GM19193 (cell line): ENCODE data around the gene TCP1.

Source experiments
- POLR2A ChIP-seq: IDR thresholded peaks from 4 replicates; pipeline ENCODE4 v1.6.1; 2011; ENCODE audit not compliant: insufficient read depth, insufficient read length; ENCODE audit errors: extremely low read depth

The TCP1 gene

DNA sequence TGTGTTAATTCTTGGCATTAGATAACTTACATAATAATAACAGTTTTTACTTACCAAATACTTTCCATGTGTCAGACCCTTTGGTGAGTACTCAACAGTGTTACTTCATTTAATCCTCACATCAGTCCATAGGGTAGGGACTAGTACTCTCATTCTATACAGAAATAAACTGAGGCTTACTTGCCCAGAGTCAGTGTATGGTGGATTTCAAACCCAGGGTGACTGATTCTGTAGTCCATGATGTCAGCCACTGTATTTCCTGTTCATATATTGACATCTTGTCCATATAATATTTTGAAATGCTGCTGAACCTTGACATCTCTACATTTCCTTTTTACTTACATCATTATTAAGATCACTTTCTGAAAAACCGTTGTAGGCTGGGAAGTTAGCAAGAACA lies 8.2 kb upstream of the TCP1 start:
- TF ChIP-seq POLR2A: no peak

DNA sequence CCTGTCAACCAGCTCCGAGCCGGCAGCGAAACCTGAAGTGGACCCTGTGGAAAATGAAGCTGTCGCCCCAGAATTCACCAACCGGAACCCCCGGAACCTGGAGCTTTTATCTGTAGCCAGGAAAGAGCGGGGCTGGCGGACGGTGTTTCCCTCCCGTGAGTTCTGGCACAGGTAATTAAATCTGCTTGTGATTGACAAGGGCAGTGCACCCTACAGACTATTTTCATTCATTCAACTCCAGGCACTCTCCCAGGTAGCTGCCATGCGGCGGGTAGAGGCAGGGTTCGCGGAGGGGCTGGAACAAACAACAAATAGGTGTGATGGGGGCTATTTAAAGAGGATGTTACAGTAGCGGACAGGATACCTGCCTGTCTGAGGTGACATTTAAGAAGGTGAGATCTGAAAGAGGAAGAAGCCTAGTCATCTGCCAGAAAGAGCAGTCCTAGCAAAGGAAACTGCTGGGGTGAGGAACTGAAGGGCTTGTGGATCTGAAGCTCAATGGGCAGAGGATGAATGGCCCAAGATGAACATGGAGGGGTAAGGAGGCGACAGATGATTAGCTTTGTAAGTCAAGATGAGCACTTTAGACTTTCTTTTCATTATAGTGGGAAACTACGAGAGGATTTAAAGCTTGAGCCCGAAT lies 1.7 kb upstream of the TCP1 start:
- TF ChIP-seq POLR2A: no peak

DNA sequence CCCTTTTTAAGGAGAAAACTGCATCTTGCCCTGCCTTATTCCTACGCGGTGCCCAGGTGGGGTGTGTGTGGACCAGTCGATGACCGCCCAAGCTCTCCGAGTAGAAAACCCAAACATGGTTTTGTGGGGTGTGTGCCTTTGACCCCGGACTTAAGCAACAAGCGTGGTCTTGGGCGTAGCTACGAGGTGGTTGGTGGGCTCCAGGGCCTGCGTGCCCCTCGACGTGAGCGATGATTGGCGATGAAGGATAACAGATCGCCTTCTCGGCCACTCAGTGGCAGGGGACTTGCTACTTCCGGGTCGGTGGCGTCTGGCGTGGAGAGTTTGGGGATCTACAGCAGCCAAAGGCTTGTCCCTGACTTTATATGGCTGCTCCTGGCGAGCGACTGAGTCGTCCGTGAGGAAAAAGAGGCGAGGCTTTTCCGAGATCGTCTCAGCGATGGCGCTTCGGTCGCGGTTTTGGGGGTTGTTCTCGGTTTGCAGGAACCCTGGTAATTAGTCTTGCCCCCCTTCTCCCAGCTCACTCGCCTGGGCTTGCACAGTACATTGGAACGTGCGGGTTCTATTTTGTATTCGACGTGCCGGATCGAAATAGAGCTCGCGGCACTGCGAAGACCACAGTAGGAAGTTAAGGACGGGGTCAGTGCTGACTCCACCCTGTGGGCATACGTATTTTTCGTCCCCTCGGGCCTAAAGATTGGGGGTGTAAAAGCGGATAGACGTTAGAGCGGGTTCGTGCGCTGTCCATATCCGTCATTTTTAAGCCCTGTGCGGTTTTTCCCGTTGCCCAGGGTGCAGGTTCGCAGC lies 950 bp upstream of the TCP1 start, which contains the start of gene MRPL18:
MRPL18 (plus strand) TSS at position 319 of the 807 bp plus-strand sequence; CDS start at position 440, 121 bp downstream.
- TF ChIP-seq POLR2A: peak; percentile 66

DNA sequence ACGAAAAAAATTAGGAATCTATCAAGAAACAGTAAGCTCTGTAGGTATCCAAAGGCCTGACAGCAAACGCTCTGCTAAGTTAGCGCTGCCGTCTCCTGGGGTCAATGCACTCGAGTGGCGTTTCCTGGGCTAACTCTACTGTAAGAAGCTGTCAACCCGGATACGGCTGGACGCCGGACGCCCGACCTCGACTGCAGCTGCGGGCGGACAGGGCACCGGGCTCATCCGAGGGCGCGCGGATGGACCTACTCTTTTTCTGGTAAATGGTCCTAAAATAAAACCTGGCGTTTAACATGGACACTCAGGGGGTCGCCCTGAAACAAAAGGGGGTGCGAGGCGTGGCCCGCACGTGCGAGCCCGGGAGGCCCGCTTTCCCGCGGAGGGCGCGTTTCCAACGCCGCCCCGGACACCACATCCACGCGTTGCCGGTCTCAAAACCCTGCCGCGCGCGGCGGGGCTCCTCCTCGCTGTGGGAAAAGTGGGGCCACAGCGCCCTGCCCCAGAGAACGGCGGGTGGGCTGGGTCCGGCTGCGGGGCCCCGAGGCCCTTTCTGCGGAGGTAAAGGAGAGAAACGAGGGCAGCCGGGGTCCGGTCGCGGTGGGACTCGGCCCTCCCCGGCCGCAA lies 537 bp downstream of the TCP1 start:
- TF ChIP-seq POLR2A: no peak

DNA sequence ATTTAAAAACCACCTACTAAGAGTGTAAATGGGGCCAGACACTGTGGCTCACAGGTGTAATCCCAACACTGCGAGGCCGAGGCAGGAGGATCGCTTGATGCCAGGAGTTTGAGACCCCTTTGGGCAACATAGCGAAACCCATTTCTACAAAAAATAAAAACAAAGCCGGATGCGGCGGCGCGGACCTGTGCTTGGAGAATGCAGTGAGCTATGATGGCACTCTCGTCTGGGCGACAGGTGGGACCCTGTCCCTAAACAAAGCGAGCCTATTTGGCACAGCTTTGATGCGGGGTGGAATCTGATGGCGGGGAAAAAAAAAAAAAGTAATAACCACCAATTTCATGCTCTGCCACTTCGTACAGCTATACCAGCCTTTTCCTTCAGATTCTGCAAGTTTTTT lies 1.1 kb downstream of the TCP1 start:
- no peak for TF ChIP-seq POLR2A

DNA sequence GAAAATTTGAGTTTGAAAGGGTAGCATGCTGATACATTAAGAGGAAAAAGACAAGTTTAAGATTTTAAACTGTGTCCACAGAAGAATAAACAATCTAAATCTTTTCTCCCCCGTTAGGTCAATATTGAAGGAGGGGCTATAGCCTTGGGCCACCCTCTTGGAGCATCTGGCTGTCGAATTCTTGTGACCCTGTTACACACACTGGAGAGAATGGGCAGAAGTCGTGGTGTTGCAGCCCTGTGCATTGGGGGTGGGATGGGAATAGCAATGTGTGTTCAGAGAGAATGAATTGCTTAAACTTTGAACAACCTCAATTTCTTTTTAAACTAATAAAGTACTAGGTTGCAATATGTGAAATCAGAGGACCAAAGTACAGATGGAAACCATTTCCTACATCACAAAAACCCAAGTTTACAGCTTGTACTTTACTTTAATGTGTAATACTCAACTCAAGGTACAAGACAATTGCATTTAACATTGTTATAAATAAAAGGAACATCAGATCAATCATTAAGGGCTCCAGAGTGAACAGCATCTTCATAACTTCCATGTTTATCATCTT lies 10.8 kb downstream of the TCP1 start:
- no peak for TF ChIP-seq POLR2A

DNA sequence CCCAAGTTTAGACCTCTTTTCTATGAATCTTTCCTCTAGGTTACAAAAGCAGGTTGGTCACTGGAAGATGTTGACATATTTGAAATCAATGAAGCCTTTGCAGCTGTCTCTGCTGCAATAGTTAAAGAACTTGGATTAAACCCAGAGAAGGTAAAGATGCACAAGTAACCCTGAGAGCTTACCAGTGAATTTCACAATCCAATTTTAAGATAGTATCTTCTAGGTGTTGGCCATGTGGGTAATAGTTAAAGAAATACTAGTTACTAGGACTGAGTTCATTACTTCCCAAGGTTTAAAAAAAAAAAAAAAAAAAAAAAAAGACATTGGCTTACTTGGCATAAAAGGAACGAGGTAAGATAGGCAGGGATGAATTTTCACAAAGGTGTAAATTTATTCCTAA lies 11.3 kb downstream of the TCP1 start:
- TF ChIP-seq POLR2A: no peak

DNA sequence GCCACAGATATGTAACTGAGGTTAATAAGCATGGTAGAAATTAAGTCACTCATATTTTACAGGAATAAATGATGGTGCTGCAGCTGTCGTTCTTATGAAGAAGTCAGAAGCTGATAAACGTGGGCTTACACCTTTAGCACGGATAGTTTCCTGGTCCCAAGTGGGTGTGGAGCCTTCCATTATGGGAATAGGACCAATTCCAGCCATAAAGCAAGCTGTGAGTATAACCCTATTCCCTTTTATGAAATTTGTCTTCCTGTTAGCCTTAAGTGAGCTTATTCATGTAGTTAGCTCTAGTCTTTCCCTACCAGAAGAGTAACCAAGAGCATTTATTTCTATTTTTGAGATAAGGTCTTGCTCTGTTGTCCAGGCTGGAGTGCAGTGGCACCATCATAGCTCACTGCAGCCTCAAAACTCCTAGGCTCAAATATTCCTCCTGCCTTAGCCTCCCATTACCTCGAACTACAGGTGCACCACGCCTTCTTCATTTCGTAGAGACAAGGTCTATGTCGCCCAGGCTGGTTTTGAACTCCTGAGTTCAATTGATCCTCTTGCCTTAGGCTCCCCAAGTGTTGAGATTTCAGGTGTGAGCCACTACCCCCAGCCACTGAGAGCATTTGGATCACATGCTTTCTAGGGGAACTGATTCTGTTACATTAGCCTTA lies 12.0 kb downstream of the TCP1 start:
- TF ChIP-seq POLR2A: no peak

DNA sequence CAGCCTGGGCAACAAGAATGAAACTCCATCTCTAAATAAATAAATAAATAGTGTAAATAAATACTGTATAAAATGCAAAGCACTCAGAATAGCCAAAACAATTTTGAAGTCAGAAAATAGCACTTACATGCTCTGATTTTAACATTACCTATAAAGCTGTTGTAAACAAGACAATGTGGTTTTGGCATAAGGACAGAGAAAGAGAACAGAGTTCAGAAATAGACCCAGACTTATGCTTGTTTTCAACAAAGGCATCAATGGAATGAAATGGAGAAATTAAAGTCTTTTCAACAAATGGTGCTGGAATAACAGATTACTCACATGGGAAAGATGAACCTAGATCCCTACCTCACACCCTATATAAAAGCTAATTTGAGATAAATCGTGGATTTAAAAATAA lies 17.2 kb downstream of the TCP1 start:
- TF ChIP-seq POLR2A: no peak

DNA sequence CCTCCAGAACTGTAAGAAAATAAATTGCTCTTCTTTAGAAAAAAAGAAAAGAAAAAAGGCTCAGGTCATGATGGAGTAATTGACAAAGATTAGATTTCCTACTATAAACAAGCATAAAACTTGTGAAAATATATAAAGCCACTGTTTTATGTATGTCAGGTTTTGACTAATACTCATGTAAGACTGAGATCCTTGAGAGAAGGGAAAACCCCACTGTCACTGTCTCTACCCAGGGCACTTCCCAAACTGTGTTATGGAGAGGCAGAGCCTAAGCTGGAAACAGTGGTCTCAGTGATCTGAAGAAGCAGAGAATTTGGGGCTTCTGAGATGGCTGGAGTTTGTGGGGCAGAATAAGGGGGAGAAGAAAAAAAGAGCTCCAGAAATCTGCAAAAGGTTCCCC lies 19.9 kb downstream of the TCP1 start:
- TF ChIP-seq POLR2A: no peak

DNA sequence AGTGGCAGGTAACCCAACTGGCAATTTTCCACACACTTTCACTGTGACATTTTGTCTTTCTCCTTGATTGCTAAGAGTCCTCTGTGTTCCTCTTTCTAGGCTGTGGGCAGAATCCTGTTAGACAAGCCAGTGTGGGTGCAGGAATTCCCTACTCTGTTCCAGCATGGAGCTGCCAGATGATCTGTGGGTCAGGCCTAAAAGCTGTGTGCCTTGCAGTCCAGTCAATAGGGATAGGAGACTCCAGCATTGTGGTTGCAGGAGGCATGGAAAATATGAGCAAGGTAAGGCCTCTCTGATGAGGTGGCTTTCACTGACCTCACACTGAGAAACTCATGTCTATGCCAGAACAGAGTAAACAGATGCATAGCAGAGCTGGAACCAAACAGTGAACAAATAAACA lies 22.5 kb downstream of the TCP1 start:
- no peak for TF ChIP-seq POLR2A

DNA sequence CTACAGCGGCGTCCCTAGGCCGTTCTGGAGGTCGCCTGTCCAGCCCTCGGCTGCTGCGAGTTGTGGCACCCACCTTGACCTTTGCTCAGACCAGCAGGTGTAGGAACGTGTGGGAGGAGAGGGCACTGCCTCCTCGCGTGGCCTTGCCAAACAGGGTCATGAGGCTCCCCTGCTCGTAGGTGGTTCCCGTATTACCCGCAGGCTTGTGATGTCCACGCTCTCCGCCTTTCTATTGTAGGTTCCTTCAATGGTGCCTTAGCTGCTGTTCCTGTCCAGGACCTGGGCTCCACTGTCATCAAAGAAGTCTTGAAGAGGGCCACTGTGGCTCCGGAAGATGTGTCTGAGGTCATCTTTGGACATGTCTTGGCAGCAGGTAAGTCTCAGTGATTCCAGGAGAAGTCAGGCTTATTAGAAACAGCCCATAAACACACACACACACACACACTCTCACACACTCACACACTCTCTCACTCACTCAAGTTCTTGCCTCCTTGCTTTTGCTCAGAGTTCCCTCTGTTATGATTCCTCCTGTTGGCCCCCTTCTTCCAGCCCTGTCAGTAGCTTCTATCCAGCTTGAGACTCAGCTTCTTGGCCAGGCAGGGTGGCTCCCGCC lies 26.6 kb downstream of the TCP1 start:
- no peak for TF ChIP-seq POLR2A

DNA sequence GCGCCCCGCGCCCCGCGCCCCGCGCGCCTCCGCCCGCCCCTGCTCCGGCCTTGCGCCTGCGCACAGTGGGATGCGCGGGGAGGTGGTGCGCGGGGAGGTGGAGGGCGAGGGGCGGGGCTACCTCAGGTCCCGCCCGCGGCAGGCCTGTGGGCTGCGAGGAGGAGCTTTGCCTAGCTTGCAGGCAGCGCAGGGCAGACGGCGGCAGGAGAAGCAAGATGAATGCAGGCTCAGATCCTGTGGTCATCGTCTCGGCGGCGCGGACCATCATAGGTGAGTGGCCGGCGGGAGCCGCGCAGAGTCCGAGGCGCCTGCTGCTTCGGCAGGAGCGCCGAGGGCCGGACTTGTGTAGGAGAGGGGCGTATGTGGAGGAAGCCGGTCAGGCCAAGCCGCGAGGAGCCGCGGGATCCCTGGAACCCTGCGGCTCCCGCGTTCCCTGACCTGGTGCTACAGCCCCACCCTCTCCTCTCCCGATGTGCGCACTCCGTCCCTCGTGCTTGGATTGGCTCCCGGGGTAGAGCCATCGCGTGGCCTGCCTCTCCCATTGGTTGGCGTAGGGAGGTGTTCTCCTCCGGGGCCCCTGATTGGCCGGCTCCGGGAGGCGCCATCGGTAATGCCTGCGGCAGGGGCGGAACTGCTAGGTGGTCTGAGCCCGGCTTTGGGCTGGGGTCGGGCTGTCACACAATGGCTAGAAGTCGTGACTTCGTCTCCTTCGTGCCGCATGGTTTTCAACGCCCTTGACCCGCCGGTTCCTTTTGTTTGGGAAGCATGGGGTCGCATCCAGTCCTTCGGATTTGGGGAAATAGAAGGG lies 27.3 kb downstream of the TCP1 start, which contains the start of gene ACAT2:
ACAT2 (plus strand) TSS at position 173 of the 808 bp plus-strand sequence; CDS start at position 216, 43 bp downstream.
- peak; percentile 69 for TF ChIP-seq POLR2A
